Stimulated activated naive CD8-positive, alpha-beta T cell treated with anti-CD3 and anti-CD28 coated beads, Interleukin-15, Interleukin-2, amounts not matched to agents 100 U/mL and 50 U/mL, for 24 hours (primary cell): ENCODE results near the gene ANXA8L1.
"Not testable (repeated sequence)": the region's sequence is repeated elsewhere in the genome, so short reads cannot be mapped to it uniquely, and the experiment has no call there.

Source experiments
- ATAC-seq: fragments of 150-1000 bp; cut with Tn5 transposase; one replicate; pipeline ENCODE4 v1.10.0; 2021
- DNase-seq: peaks from one replicate; pipeline ENCODE4 v3.0.0; 2021

Gene ANXA8L1

DNA sequence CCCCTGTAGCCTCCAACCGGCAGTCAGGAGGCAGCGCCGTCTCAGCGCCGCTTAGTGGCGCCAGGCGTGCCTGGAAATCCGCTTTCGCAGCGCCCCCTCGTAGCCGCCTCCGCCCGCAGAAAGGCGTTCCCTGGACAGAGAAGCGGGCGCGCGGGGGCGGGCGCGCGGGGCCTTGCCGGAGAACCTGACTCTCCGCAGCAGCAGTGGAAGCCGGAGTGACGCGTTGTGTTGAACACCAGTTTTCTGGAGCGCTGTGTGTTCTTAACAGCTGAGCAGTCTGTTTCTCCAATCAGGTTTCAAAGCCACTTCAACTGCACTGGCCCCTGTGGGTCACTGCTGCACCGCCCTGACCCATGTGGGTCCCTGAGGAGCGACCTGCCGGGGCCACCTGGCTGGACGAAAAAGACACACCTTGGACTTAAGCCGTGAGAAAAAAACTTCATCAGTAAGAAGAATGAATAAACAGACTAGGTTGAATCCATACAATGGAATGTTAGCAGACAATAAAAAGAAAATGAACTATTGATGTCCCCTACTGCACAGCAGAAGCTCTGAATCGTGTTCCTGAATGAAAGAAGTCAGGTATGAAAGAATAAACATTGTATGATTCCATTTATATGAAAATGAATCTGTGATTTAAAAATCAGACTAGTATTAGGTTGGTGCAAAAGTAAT lies 22.8 kb downstream of the ANXA8L1 start:
- DNase-seq, result not testable (repeated sequence)
- ATAC-seq, result peak; percentile 77

DNA sequence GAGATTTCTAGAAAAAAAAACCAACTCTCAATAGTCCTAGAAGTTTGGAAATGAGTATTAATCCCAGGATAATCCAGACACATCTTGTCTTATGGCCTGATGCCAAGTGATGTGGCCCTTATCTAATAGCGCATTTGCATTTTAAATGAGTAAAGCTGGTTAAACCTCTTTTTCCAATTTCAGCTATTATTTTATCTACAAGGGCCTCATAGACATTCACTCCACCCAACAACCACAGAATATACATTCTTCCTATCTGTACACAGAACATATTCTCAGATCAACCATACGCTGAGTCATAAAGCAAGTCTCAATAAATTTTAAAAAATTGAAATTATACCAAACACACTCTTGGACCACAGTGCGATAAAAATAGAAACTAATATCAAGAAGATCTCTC lies 34.0 kb downstream of the ANXA8L1 start:
- not testable (repeated sequence) for ATAC-seq, DNase-seq

DNA sequence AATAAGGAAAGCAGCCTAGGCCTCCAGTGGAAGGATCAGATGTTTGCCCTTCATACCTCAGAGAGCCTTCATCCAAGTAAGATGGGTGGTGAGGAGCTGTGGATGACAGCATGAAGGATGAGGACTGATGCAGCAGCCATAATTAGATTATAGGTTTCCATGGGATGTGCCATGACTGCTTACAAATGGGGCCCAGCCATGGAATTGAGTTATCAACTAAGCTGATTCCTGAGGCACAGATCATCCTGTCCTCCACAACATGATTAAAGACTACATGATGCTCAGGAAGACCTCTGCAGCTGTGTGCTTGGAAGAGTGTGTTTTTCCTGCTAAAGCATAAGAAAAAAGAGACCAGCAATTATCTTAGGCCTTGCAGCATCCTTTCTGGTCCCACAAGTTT lies 35.5 kb downstream of the ANXA8L1 start:
- ATAC-seq, DNase-seq: not testable (repeated sequence)

DNA sequence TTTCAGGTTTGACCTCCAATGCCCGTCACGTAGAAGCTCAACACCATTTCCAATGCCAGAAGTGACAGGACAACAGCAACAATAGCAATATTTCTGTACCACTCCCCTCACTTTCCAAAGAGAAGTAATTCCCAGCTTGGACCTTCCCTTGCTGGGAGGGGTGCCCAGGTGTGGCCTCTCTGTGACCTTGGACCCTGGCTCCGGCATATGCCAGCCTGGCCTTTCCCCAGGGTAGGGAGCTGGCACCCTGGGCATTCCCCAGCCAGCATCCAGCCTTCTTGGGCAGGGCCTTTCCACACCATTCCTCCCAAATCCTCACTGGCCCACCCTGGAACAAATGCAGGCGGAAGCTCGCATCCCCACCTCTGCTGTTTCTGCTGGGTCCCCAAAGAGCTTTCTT lies 37.1 kb downstream of the ANXA8L1 start:
- not testable (repeated sequence) for ATAC-seq, DNase-seq

DNA sequence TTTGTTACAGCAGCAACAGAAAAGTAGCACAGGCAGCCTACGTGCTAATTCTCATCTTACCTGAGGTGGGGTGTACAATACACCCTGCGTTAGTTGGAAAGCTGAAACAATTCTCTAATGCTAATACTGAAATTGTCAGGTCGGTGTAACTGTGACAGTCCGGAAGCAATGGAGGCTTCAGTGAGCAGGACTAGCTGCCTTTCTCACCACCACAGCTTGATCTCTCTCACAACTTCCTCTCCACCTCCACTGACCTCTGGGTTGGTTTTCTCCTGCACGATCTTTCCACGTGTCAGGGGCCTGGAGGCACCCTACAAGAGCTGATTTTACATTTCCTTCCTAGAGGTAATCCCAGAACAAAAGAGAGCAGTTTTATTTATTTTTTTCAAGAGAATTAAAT lies 39.7 kb downstream of the ANXA8L1 start:
- ATAC-seq, DNase-seq: not testable (repeated sequence)

DNA sequence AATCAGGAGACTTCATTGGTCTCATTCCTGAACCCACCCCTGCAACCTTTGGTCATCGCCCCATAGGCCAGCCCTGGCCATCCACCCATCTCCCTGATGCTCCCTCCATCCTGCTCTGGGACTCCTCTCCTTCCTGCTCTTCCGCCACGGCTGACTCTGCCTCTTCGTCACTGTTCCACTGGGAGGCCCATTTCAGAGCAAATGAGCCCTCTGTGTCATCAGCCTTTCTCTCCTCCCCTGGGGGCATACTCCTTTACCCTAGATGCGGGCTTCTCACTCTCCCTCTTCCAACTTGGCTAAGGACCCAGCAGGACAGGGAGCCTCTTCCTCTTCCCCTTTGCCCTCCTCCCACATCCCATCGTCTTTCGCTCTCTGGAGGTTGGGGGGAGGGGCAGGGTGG lies 42.7 kb downstream of the ANXA8L1 start:
- not testable (repeated sequence) for DNase-seq, ATAC-seq

DNA sequence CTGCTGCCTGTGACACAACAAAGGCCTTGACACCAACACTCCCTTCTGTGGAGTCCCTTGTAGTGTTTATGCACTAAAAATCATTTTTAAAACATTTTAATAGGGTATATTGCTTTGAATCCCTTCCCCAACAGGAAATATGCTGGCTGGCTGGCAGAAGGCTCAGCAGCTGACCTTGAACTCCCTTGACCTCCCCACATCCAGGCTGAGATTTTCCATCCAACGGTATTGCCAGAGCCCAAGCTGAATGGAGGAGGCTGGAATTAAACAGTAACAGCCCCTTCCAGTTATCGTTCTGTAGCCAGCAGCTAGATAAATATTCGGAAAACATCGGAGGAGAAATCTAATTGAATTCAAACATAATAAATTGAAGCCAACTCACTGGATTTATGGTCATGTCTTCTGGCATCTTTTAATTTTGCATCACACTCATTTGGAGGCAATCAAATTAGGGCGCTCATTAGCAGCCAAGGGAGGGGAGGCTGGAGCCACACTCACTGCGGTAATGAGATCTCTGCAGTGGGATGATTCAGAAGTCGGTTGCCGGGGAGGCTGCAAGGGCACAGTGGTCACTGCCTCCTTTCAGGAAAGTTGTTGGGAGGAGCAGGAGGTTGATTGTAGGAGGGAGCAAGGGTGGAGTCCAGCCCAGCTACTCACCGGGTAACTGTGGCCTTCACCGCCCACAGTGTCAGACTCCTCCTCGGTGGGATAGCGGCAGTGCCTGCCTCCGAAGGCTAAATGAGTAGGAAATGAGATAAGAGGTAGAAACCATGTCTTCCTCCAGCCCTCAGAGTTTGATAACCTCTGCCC lies 44.2 kb downstream of the ANXA8L1 start:
- DNase-seq, ATAC-seq: not testable (repeated sequence)

DNA sequence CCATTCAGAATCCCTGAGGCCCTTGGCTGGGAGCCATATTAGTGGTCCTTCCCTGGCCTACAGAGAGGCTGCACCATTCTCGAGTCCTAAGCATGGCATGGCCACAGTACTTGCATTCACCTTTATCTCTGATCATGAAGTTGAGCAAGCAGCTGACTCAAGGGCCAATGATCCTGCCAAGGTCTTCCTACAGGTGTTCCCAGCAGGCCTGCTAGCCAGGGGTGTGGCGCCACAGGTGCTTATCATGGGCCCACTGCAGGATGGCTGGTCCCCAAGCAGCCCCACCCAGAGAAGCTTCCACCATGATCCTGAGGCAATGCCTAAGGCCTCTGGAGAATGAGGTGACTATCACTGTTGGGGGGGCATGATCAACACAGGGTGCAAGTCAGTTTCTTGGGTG lies 48.0 kb downstream of the ANXA8L1 start:
- ATAC-seq, DNase-seq: not testable (repeated sequence)

DNA sequence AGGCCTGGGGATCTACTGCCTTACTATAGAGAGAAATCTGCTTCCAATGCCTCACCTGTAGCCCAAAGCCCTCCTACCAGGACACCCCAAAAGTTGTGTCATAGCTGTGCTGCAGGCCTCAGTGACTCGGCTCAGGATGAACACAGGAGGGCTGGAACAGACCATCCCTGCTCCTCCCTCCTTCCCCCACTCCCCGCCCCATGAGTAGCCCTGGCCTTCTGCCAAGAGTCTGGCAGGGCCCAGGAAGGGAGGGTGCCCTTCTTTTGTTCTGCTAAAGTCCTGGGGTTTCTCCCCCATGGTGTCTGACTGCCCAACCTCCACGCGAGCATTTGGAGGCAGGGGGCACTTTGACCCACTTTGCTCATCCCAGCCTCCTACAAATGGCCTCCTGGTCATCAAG lies 65.4 kb downstream of the ANXA8L1 start:
- not testable (repeated sequence) for DNase-seq, ATAC-seq
